ENCODE measurements around the gene PDZRN4. TPM values are rescaled to one million over a fixed set of nuclear protein-coding genes. Genes with fewer than 3 reads are reported as not detected.
"Not testable (repeated sequence)": the region's sequence is repeated elsewhere in the genome, so short reads cannot be mapped to it uniquely, and the experiment has no call there.

Gene PDZRN4
- total RNA-seq, 1 donor = not detected

DNA sequence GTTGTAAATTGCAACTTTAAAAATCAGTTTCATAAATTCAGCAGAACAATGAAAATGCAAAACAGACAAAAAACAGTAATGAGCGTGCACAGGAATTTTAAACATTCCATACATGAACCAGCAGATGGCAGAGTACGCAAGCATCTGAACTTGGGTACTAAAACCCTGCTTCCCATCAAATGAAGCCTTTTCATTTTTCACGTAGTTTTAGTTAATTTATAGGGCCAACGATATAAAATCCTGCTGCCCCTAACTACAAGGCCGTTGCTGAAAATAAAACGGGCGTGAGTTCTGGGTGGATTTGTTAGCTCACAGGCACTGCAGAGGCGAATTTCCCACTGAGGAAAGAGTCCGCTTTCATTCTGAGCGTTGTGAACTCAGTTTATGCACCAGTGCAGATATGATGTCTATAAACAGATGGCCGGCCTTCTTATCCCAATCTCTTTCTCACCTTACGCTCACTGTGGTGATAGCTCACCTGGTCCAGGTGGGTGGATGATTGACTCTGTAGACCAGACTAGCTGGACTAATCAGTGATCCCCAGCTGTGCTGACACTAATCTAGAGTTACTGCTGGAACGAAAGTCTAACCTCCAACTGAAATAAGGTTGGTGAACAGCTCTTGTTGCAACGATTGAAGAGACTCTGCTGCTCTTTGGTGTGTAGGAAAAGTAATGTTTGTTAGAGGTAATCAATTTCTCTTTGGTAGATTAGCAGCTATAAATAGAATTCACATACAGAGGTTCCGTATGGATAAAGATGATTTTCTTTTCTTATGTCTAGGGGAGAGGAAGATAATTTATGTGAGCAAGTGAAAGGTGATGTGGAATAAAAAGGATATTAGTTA, 89.2 kb downstream of the PDZRN4 start:
- H3K27me3 ChIP-seq (ENCODE audit: insufficient read depth, low read length) = no peaks in the 10 kb centered on the region
- no peaks in the 10 kb centered on the region for H3K4me1 ChIP-seq (ENCODE audit: insufficient read depth, low read length)
- H3K79me2 ChIP-seq (ENCODE audit: insufficient read depth, low read length) = no peaks in the 10 kb centered on the region
- no peaks in the 10 kb centered on the region for H3K36me3 ChIP-seq (ENCODE audit: insufficient read depth, low read length)
- H4K20me1 ChIP-seq (ENCODE audit: insufficient read depth, low read length) = no peaks in the 10 kb centered on the region
- H3K9me3 ChIP-seq (ENCODE audit: low read depth, low read length) = no peaks in the 10 kb centered on the region
- peak overlapping the region; percentile 49 for H2AFZ ChIP-seq (ENCODE audit: low read length)
- DNase-seq (ENCODE audit: insufficient read length, low spot score, missing footprints) = no peak
- TF ChIP-seq, protein P1, sequence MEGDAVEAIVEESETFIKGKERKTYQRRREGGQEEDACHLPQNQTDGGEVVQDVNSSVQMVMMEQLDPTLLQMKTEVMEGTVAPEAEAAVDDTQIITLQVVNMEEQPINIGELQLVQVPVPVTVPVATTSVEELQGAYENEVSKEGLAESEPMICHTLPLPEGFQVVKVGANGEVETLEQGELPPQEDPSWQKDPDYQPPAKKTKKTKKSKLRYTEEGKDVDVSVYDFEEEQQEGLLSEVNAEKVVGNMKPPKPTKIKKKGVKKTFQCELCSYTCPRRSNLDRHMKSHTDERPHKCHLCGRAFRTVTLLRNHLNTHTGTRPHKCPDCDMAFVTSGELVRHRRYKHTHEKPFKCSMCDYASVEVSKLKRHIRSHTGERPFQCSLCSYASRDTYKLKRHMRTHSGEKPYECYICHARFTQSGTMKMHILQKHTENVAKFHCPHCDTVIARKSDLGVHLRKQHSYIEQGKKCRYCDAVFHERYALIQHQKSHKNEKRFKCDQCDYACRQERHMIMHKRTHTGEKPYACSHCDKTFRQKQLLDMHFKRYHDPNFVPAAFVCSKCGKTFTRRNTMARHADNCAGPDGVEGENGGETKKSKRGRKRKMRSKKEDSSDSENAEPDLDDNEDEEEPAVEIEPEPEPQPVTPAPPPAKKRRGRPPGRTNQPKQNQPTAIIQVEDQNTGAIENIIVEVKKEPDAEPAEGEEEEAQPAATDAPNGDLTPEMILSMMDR (IDR thresholded peaks at IDR 0.05; ENCODE audit: extremely low read depth, low read depth, low read length) = peak; percentile 64
- peak overlapping the region; percentile 9 for H3K4me3 ChIP-seq (ENCODE audit: insufficient read depth, low read length)
- no peak overlapping the region for H3K27ac ChIP-seq (ENCODE audit: low read depth, low read length)
- peak overlapping the region; percentile 59 for H3K4me2 ChIP-seq (ENCODE audit: insufficient read depth, low read length)

DNA sequence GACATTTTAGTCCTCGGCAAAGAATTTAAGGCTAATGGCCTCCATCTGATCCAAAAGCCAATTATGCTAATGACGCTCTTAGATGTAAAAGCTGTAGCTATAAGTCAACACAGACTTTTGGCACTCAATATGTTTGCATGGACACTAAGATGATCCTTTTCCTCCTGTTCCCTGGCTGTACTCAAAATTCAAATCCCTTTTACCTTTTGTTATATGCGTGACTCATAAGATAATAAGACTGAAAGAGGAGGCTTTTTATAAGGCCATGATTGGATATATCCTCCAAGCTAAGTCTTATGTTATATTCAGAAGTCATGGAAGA, 89.8 kb downstream of the PDZRN4 start:
- Histone ChIP-seq H3K27ac (ENCODE audit: low read depth, low read length) (no peak overlapping the region), H4K20me1 (ENCODE audit: insufficient read depth, low read length) (no peaks in the 10 kb centered on the region), H3K36me3 (ENCODE audit: insufficient read depth, low read length) (no peaks in the 10 kb centered on the region), H3K4me2 (ENCODE audit: insufficient read depth, low read length) (no peak overlapping the region), H3K4me3 (ENCODE audit: insufficient read depth, low read length) (no peak overlapping the region), H3K27me3 (ENCODE audit: insufficient read depth, low read length) (no peaks in the 10 kb centered on the region), H2AFZ (ENCODE audit: low read length) (no peak overlapping the region), H3K9me3 (ENCODE audit: low read depth, low read length) (no peaks in the 10 kb centered on the region), H3K4me1 (ENCODE audit: insufficient read depth, low read length) (no peaks in the 10 kb centered on the region), H3K79me2 (ENCODE audit: insufficient read depth, low read length) (no peaks in the 10 kb centered on the region)
- TF ChIP-seq, protein P1 (IDR thresholded peaks at IDR 0.05; ENCODE audit: extremely low read depth, low read depth, low read length) = no peak
- no peak for DNase-seq (ENCODE audit: insufficient read length, low spot score, missing footprints)

DNA sequence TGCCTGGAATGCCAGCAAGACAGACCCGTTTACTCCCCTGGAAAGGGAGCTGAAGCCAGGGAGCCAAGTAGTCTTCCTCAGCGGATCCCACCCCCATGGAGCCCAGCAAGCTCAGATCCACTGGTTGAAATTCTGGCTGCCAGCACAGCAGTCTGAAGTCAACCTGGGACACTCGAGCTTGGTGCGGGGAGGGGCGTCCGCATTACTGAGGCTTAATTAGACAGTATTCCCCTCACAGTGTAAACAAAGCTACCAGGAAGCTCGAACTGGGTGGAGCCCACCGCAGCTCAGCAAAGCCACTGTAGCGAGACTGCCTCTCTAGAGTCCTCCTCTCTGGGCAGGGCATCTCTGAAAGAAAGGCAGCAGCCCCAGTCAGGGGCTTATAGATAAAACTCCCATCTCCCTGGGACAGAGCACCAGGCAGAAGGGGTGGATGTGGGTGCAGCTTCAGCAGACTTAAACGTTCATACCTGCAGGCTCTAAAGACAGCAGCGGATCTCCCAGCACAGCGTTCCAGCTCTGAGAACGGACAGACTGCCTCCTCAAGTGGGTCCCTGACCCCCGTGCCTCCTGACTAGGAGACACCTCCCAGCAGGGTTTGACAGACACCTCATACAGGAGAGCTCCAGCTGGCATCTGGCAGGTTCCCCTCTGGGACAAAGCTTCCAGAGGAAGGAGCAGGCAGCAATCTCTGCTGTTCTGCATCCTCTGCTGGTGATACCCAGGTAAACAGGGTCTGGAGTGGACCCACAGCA, 92.4 kb downstream of the PDZRN4 start:
- H2AFZ ChIP-seq (ENCODE audit: low read length); H3K27ac ChIP-seq (ENCODE audit: low read depth, low read length); H3K27me3 ChIP-seq (ENCODE audit: insufficient read depth, low read length); H3K4me3 ChIP-seq (ENCODE audit: insufficient read depth, low read length); H3K36me3 ChIP-seq (ENCODE audit: insufficient read depth, low read length); H3K4me1 ChIP-seq (ENCODE audit: insufficient read depth, low read length); H4K20me1 ChIP-seq (ENCODE audit: insufficient read depth, low read length); H3K4me2 ChIP-seq (ENCODE audit: insufficient read depth, low read length); DNase-seq (ENCODE audit: insufficient read length, low spot score, missing footprints); H3K79me2 ChIP-seq (ENCODE audit: insufficient read depth, low read length); H3K9me3 ChIP-seq (ENCODE audit: low read depth, low read length): not testable (repeated sequence)

DNA sequence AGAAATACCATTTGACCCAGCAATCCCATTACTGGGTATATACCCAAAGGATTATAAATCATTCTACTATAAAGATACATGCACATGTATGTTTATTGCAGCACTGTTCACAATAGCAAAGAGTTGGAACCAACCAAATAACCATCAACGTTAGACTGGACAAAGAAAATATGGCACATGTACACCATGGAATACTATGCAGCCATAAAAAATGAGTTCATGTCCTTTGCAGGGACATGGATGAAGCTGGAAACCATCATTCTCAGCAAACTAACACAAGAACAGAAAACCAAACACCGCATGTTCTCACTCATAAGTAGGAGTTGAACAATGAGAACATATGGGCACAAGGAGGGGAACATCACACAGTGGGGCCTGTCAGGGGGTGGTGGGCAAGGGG, 97.3 kb downstream of the PDZRN4 start:
- H3K4me2 ChIP-seq (ENCODE audit: insufficient read depth, low read length); H4K20me1 ChIP-seq (ENCODE audit: insufficient read depth, low read length); H3K79me2 ChIP-seq (ENCODE audit: insufficient read depth, low read length); H2AFZ ChIP-seq (ENCODE audit: low read length); H3K9me3 ChIP-seq (ENCODE audit: low read depth, low read length); H3K4me3 ChIP-seq (ENCODE audit: insufficient read depth, low read length); DNase-seq (ENCODE audit: insufficient read length, low spot score, missing footprints); H3K4me1 ChIP-seq (ENCODE audit: insufficient read depth, low read length); H3K27me3 ChIP-seq (ENCODE audit: insufficient read depth, low read length); H3K36me3 ChIP-seq (ENCODE audit: insufficient read depth, low read length); H3K27ac ChIP-seq (ENCODE audit: low read depth, low read length): not testable (repeated sequence)

DNA sequence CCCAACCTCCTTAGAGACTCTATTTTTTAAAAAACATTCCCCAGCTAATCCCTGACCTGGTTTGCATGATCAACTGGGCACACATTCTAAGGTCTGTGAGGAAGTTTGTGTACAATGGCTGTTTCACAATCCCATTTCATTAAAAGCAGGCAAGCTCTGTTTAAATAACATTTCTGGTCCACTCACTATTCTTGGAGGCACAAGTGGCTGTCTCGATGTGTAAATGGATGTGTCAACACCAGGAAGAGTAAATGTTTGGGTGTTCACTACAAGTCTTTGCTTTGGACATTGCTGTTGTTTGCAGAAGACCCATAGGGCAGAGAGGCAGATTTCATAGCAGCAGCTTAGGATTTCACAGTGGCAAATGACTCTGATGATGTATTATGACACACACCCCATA, 98.3 kb downstream of the PDZRN4 start:
- H2AFZ ChIP-seq (ENCODE audit: low read length) = no peak overlapping the region
- H3K27me3 ChIP-seq (ENCODE audit: insufficient read depth, low read length) = no peaks in the 10 kb centered on the region
- H3K27ac ChIP-seq (ENCODE audit: low read depth, low read length) = no peak overlapping the region
- DNase-seq (ENCODE audit: insufficient read length, low spot score, missing footprints) = no peak
- H3K79me2 ChIP-seq (ENCODE audit: insufficient read depth, low read length) = no peaks in the 10 kb centered on the region
- no peaks in the 10 kb centered on the region for H3K4me1 ChIP-seq (ENCODE audit: insufficient read depth, low read length)
- TF ChIP-seq, protein P1 (IDR thresholded peaks at IDR 0.05; ENCODE audit: extremely low read depth, low read depth, low read length) = no peak
- H4K20me1 ChIP-seq (ENCODE audit: insufficient read depth, low read length) = no peaks in the 10 kb centered on the region
- H3K36me3 ChIP-seq (ENCODE audit: insufficient read depth, low read length) = no peaks in the 10 kb centered on the region
- H3K4me3 ChIP-seq (ENCODE audit: insufficient read depth, low read length) = no peak overlapping the region
- H3K4me2 ChIP-seq (ENCODE audit: insufficient read depth, low read length) = no peak overlapping the region
- no peaks in the 10 kb centered on the region for H3K9me3 ChIP-seq (ENCODE audit: low read depth, low read length)
